ENCODE results near the gene CHST12.

The CHST12 gene

GRCh38 chr7:2403014-2403717 is at the start of gene CHST12:
Gene CHST12 (plus strand): TSS chr7:2403611. CDS start chr7:2432640, 29,029 bp downstream.
- TF ChIP-seq, protein P1, sequence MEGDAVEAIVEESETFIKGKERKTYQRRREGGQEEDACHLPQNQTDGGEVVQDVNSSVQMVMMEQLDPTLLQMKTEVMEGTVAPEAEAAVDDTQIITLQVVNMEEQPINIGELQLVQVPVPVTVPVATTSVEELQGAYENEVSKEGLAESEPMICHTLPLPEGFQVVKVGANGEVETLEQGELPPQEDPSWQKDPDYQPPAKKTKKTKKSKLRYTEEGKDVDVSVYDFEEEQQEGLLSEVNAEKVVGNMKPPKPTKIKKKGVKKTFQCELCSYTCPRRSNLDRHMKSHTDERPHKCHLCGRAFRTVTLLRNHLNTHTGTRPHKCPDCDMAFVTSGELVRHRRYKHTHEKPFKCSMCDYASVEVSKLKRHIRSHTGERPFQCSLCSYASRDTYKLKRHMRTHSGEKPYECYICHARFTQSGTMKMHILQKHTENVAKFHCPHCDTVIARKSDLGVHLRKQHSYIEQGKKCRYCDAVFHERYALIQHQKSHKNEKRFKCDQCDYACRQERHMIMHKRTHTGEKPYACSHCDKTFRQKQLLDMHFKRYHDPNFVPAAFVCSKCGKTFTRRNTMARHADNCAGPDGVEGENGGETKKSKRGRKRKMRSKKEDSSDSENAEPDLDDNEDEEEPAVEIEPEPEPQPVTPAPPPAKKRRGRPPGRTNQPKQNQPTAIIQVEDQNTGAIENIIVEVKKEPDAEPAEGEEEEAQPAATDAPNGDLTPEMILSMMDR (IDR thresholded peaks at IDR 0.05; ENCODE audit: insufficient read depth, low read depth, low read length, missing control alignments): no peak
- peak; percentile 94 for DNase-seq (ENCODE audit: low read depth)
- H3K4me3 ChIP-seq (ENCODE audit: low read length): peak within 1 kb of the TSS; percentile 72

- TF ChIP-seq, protein P1 (IDR thresholded peaks at IDR 0.05; ENCODE audit: insufficient read depth, low read depth, low read length, missing control alignments): no peak
- peak; percentile 88 for DNase-seq (ENCODE audit: low read depth)
- peak overlapping the region; percentile 93 for H3K4me3 ChIP-seq (ENCODE audit: low read length)
Measured at GRCh38 chr7:2353936-2354185, 49.5 kb upstream of the CHST12 start.

- H3K4me3 ChIP-seq (ENCODE audit: low read length): peak within 1 kb of the TSS; percentile 93
- TF ChIP-seq, protein P1 (IDR thresholded peaks at IDR 0.05; ENCODE audit: insufficient read depth, low read depth, low read length, missing control alignments): no peak
- peak; percentile 94 for DNase-seq (ENCODE audit: low read depth)
Measured at GRCh38 chr7:2354186-2354938, 49.0 kb upstream of the CHST12 start, which contains the start of gene EIF3B. Gene EIF3B (plus strand): TSS chr7:2354827. CDS start chr7:2354922, 95 bp downstream.

DNA sequence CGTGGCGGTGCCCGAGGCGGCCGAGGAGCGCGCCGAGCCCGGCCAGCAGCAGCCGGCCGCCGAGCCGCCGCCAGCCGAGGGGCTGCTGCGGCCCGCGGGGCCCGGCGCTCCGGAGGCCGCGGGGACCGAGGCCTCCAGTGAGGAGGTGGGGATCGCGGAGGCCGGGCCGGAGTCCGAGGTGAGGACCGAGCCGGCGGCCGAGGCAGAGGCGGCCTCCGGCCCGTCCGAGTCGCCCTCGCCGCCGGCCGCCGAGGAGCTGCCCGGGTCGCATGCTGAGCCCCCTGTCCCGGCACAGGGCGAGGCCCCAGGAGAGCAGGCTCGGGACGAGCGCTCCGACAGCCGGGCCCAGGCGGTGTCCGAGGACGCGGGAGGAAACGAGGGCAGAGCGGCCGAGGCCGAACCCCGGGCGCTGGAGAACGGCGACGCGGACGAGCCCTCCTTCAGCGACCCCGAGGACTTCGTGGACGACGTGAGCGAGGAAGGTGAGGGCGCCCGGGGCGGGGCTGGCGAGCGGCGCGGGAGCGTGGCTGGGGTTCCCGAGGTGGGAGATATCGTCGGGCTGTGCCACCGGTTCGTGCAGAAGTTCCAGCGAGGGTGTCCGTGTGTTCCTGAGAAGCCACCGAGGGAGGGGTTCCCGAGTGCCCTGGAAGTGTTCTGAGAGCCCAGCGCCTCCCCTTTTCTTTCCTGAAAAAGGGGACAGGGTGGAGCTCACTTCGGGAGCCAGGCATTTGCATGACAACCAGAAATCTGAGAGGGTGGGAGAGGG is 48.3 kb upstream of the CHST12 start:
- peak overlapping the region; percentile 93 for H3K4me3 ChIP-seq (ENCODE audit: low read length)
- DNase-seq (ENCODE audit: low read depth): peak; percentile 28
- TF ChIP-seq, protein P1 (IDR thresholded peaks at IDR 0.05; ENCODE audit: insufficient read depth, low read depth, low read length, missing control alignments): no peak

DNA sequence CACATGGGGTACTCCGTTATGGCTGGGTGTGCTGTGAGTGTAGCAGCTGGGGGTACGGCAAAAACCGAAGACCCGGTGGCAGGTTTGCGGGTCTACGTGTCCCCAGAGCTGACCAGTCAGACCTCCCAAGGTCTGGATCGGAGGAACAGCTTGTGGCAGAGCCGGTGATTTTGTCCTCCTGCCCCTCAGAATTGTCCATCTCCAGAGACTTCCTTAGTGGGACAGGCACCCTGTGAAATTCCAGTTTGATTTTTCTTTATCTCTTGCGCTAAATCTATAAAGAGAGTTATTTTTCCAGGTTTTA is 47.8 kb upstream of the CHST12 start:
- DNase-seq (ENCODE audit: low read depth): no peak
- TF ChIP-seq, protein P1 (IDR thresholded peaks at IDR 0.05; ENCODE audit: insufficient read depth, low read depth, low read length, missing control alignments): no peak
- H3K4me3 ChIP-seq (ENCODE audit: low read length): peak overlapping the region; percentile 93

DNA sequence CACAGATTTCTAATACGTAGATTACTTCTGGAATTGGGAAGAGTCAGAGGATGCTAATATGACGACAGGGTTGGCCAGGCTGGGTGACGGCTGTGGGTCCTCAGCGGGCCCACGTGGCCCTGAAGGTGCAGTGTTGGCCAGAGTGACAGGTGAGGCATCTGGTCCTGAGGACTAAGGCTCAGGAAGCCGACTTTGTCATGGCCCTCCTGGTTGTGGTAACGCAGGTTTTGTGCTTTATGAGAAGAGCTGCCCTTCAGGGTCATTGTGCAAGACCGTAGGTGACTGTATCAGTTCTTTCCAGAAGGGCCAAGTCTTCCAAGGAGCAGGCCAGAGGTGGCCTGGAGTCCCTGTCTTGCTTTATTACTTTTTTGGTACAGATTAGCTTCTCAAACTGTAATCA is 46.2 kb upstream of the CHST12 start:
- peak; percentile 53 for DNase-seq (ENCODE audit: low read depth)
- no peak overlapping the region for H3K4me3 ChIP-seq (ENCODE audit: low read length)

More for the DNA sequence above, 46.2 kb upstream of the CHST12 start:
- TF ChIP-seq, protein P1 (IDR thresholded peaks at IDR 0.05; ENCODE audit: insufficient read depth, low read depth, low read length, missing control alignments): no peak

All from epithelial cell of esophagus (primary cell).